GM19025 (cell line): Measurements from ENCODE around the gene CLECL1.

Source experiments
- ATAC-seq: cut with Tn5 transposase; IDR thresholded peaks from one replicate; pipeline ENCODE4 v1.9.1; 2021; ENCODE audit warnings: mild to moderate bottlenecking, low read depth, moderate library complexity; ENCODE audit not compliant: unreplicated experiment

Gene CLECL1

GRCh38 chr12:9732921-9733461 lies at the start of gene CLECL1:
CLECL1 (minus strand) TSS chr12:9733097.
- no peak for ATAC-seq

- ATAC-seq = no peak
Measured at GRCh38 chr12:9781360-9781759, 48.5 kb upstream of the CLECL1 start.

GRCh38 chr12:9779209-9779608 lies 46.3 kb upstream of the CLECL1 start:
- ATAC-seq = no peak

GRCh38 chr12:9776781-9777180 lies 43.9 kb upstream of the CLECL1 start:
- no peak for ATAC-seq

GRCh38 chr12:9773216-9773877 lies 40.5 kb upstream of the CLECL1 start:
- no peak for ATAC-seq

- ATAC-seq = no peak
Measured at GRCh38 chr12:9763025-9763424, 30.1 kb upstream of the CLECL1 start.

GRCh38 chr12:9762369-9762768 lies 29.5 kb upstream of the CLECL1 start:
- no peak for ATAC-seq

GRCh38 chr12:9761419-9761781 lies 28.5 kb upstream of the CLECL1 start:
- no peak for ATAC-seq

GRCh38 chr12:9760699-9761418 lies 28.0 kb upstream of the CLECL1 start, which contains the start of gene CD69:
CD69 (minus strand) TSS chr12:9760901; CDS start chr12:9760820, 81 bp downstream.
- ATAC-seq = peak; percentile 27

GRCh38 chr12:9760120-9760519 lies 27.2 kb upstream of the CLECL1 start:
- no peak for ATAC-seq

GRCh38 chr12:9759694-9760093 lies 26.8 kb upstream of the CLECL1 start:
- ATAC-seq = no peak

- ATAC-seq = no peak
Measured at GRCh38 chr12:9758119-9758518, 25.2 kb upstream of the CLECL1 start.

GRCh38 chr12:9757433-9758025 lies 24.6 kb upstream of the CLECL1 start:
- no peak for ATAC-seq

- ATAC-seq = no peak
Measured at GRCh38 chr12:9756706-9757105, 23.8 kb upstream of the CLECL1 start.

- no peak for ATAC-seq
Measured at GRCh38 chr12:9756170-9756569, 23.3 kb upstream of the CLECL1 start.

GRCh38 chr12:9755567-9755966 lies 22.7 kb upstream of the CLECL1 start:
- ATAC-seq = no peak

- no peak for ATAC-seq
Measured at GRCh38 chr12:9755035-9755434, 22.1 kb upstream of the CLECL1 start.

GRCh38 chr12:9754099-9754927 lies 21.4 kb upstream of the CLECL1 start:
- no peak for ATAC-seq

GRCh38 chr12:9753498-9753897 lies 20.6 kb upstream of the CLECL1 start:
- no peak for ATAC-seq

GRCh38 chr12:9753073-9753472 lies 20.2 kb upstream of the CLECL1 start:
- ATAC-seq = no peak
